Endodermal cell (in vitro differentiated cells): ENCODE data around the gene CBX2. TPM values are rescaled to one million over a fixed set of nuclear protein-coding genes. Genes with fewer than 3 reads are reported as not detected.

Source experiments
- DNase-seq: peaks from one replicate; pipeline ENCODE4 v3.0.0-alpha.2; 2017
- H3K27ac ChIP-seq: 2 replicates; pipeline ENCODE4 v1.5.1; 2013; ENCODE audit warnings: mild to moderate bottlenecking, low read depth, low read length, moderate library complexity
- H3K27me3 ChIP-seq: 2 replicates; pipeline ENCODE4 v1.6.1; 2013; ENCODE audit warnings: mild to moderate bottlenecking, low read length, moderate library complexity; ENCODE audit not compliant: insufficient read depth, control insufficient read depth, poor library complexity, severe bottlenecking
- H3K36me3 ChIP-seq: 2 replicates; pipeline ENCODE4 v1.7.0; 2013; ENCODE audit warnings: mild to moderate bottlenecking, low read length, moderate library complexity; ENCODE audit not compliant: control insufficient read depth, insufficient read depth
- H3K4me1 ChIP-seq: one replicate; pipeline ENCODE4 v1.7.0; 2013; ENCODE audit warnings: low read length; ENCODE audit not compliant: control insufficient read depth, insufficient read depth
- H3K4me3 ChIP-seq: 2 replicates; pipeline ENCODE4 v1.5.1; 2013; ENCODE audit warnings: mild to moderate bottlenecking, low read length, moderate library complexity
- H3K9ac ChIP-seq: 2 replicates; pipeline ENCODE4 v1.6.1; 2013; ENCODE audit warnings: mild to moderate bottlenecking, low read length, moderate library complexity; ENCODE audit not compliant: poor library complexity, severe bottlenecking; ENCODE audit errors: extremely low read depth
- H3K9me3 ChIP-seq: 2 replicates; pipeline ENCODE4 v1.6.1; 2013; ENCODE audit warnings: mild to moderate bottlenecking, low read length, moderate library complexity; ENCODE audit not compliant: control insufficient read depth
- H3K27ac Mint-ChIP-seq: 2 replicates; pipeline ENCODE4 v1.8.0; 2020; ENCODE audit warnings: mixed read lengths
- H3K27me3 Mint-ChIP-seq: 2 replicates; pipeline ENCODE4 v1.8.0; 2021; ENCODE audit warnings: mild to moderate bottlenecking, mixed read lengths; ENCODE audit not compliant: insufficient read depth
- H3K36me3 Mint-ChIP-seq: 2 replicates; pipeline ENCODE4 v1.8.0; 2020; ENCODE audit warnings: low read depth, mixed read lengths
- H3K4me1 Mint-ChIP-seq: 2 replicates; pipeline ENCODE4 v1.8.0; 2020; ENCODE audit warnings: mixed read lengths
- H3K4me3 Mint-ChIP-seq: 2 replicates; pipeline ENCODE4 v1.8.0; 2020; ENCODE audit warnings: mild to moderate bottlenecking, moderate library complexity, mixed read lengths
- H3K9me3 Mint-ChIP-seq: 2 replicates; pipeline ENCODE4 v1.8.0; 2020; ENCODE audit warnings: mild to moderate bottlenecking, mixed read lengths
- WGBS, 2 experiments: methylation state at CpG; one replicate each; pipeline versions ENCODE4 v1.1.5 to v1.1.7; 2013; ENCODE audit warnings: missing lambda C conversion rate in 2 of 2, mixed read lengths in 1 of 2; ENCODE audit not compliant: insufficient coverage in 1 of 2, insufficient read length in 1 of 2; 5-methylcytosine and 5-hydroxymethylcytosine counted together
- total RNA-seq, 2 donors: library from RNA; stranded (reverse); fragmentation: NEBNext Ultra II Directional in 1 of 2; extraction: Animal tissue kit (Norgen Biotek cat#: 25700) in 1 of 2; gene quantifications; 2 replicates in 1 of 2; 3 replicates in 1 of 2; pipeline ENCODE4 v1.2.1, GENCODE V29; 2021
- TF ChIP-seq, protein P1 (sequence below): fragments of 200-600 bp; sonication (generic); conservative IDR thresholded peaks from 2 replicates; pipeline ENCODE4 v1.5.0; 2021; ENCODE audit warnings: antibody characterized with exemption, mild to moderate bottlenecking

CBX2 gene
- total RNA-seq, 2 donors from 2014 or later = 75.0 to 78.6 TPM

DNA sequence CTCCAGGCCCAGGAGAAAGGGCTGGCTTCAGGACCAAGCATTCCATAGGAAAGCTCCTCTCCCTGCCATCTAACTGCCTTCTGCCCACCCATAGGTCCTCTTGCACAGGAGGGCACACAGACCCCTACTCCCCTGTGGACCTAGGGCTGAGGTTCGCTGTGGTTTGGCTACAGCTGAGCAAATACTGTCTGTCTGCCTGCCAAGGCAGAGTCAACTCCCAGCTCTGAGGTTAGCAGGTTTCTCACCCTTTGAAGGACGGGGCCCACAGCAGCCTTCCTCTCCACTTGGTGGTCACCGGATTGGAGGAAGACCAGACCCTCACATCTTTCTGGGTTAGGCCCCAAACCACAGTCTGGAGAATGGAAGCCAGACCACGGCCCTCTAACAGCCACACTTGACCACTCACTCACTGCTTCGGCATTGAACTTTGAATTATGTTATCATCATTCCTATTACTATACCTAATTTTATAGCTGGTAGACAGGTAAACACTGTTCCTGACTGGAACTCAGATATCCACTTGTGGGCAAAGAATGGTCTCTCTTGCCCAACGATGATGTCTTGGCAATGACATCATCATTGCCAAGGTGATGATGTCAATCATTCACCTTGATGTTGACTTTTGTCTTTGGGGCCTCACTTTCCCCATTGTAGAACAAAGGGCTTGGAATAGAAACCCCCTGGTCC lies 47.1 kb downstream of the CBX2 start:
- peaks cover 95% of the 10 kb centered on the region for H3K27me3 Mint-ChIP-seq

GRCh38 chr17:79825580-79825921 lies 47.6 kb downstream of the CBX2 start:
- Mint-ChIP-seq H3K36me3 (peaks cover 3% of the 10 kb centered on the region), H3K4me1 (peaks cover 18% of the 10 kb centered on the region), H3K4me3 (no peak overlapping the region), H3K27me3 (peaks cover 95% of the 10 kb centered on the region), H3K9me3 (peaks cover 3% of the 10 kb centered on the region), H3K27ac (no peak overlapping the region)
- Histone ChIP-seq H3K27me3 (peaks cover 70% of the 10 kb centered on the region), H3K9me3 (no peaks in the 10 kb centered on the region), H3K4me1 (no peaks in the 10 kb centered on the region), H3K36me3 (no peaks in the 10 kb centered on the region), H3K4me3 (no peak overlapping the region), H3K27ac (no peak overlapping the region), H3K9ac (no peak overlapping the region)
- 84 to 96% methylated on average over 3 to 5 of the region's 5 CpGs for whole genome bisulfite sequencing, 2 experiments
- no peak for DNase-seq
- TF ChIP-seq, protein P1, sequence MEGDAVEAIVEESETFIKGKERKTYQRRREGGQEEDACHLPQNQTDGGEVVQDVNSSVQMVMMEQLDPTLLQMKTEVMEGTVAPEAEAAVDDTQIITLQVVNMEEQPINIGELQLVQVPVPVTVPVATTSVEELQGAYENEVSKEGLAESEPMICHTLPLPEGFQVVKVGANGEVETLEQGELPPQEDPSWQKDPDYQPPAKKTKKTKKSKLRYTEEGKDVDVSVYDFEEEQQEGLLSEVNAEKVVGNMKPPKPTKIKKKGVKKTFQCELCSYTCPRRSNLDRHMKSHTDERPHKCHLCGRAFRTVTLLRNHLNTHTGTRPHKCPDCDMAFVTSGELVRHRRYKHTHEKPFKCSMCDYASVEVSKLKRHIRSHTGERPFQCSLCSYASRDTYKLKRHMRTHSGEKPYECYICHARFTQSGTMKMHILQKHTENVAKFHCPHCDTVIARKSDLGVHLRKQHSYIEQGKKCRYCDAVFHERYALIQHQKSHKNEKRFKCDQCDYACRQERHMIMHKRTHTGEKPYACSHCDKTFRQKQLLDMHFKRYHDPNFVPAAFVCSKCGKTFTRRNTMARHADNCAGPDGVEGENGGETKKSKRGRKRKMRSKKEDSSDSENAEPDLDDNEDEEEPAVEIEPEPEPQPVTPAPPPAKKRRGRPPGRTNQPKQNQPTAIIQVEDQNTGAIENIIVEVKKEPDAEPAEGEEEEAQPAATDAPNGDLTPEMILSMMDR = no peak

More for the DNA sequence above, 47.1 kb downstream of the CBX2 start:
- H3K4me3 ChIP-seq = no peak overlapping the region
- H3K9ac ChIP-seq = no peak overlapping the region
- H3K36me3 ChIP-seq = no peaks in the 10 kb centered on the region
- DNase-seq = no peak
- no peaks in the 10 kb centered on the region for H3K9me3 ChIP-seq
- H3K9me3 Mint-ChIP-seq = peaks cover 3% of the 10 kb centered on the region
- no peak overlapping the region for H3K27ac ChIP-seq
- TF ChIP-seq, protein P1 = no peak
- H3K36me3 Mint-ChIP-seq = peaks cover 3% of the 10 kb centered on the region
- H3K4me1 ChIP-seq = no peaks in the 10 kb centered on the region
- H3K4me1 Mint-ChIP-seq = peaks cover 18% of the 10 kb centered on the region
- peaks cover 70% of the 10 kb centered on the region for H3K27me3 ChIP-seq
- no peak overlapping the region for H3K4me3 Mint-ChIP-seq
- no peak overlapping the region for H3K27ac Mint-ChIP-seq
- 87 to 91% methylated on average over 6 of the region's 6 CpGs for WGBS, 2 experiments

GRCh38 chr17:79826204-79826680 lies 48.3 kb downstream of the CBX2 start:
- Histone ChIP-seq H3K4me3 (no peak overlapping the region), H3K27ac (no peak overlapping the region), H3K4me1 (no peaks in the 10 kb centered on the region), H3K27me3 (peaks cover 70% of the 10 kb centered on the region), H3K9me3 (no peaks in the 10 kb centered on the region), H3K9ac (no peak overlapping the region), H3K36me3 (no peaks in the 10 kb centered on the region)
- WGBS, 2 experiments = 78 to 84% methylated on average over 4 to 11 of the region's 11 CpGs
- Mint-ChIP-seq H3K4me1 (peaks cover 18% of the 10 kb centered on the region), H3K36me3 (peaks cover 3% of the 10 kb centered on the region), H3K4me3 (no peak overlapping the region), H3K27me3 (peaks cover 95% of the 10 kb centered on the region), H3K27ac (no peak overlapping the region), H3K9me3 (peaks cover 3% of the 10 kb centered on the region)
- TF ChIP-seq, protein P1 = no peak
- DNase-seq = no peak
